Uterus (tissue), 2 donors: ENCODE data around the gene DEPDC5.

Experiments
- CTCF ChIP-seq, 4 experiments: fragments of 200-600 bp in 2 of 4; fragments of 450-650 bp in 2 of 4; sonication (generic) in 2 of 4; IDR thresholded peaks; one replicate each; pipeline ENCODE4 v1.5.1; 2016 to 2019; ENCODE audit warnings: antibody characterized with exemption in 4 of 4, mild to moderate bottlenecking in 2 of 4, moderate library complexity in 1 of 4
- POLR2A ChIP-seq, 2 donors: fragments of 450-650 bp; IDR thresholded peaks; one replicate each; pipeline ENCODE4 v1.6.1; 2016; ENCODE audit warnings: antibody characterized with exemption in 2 of 2, mild to moderate bottlenecking in 1 of 2, moderate library complexity in 1 of 2

DNA sequence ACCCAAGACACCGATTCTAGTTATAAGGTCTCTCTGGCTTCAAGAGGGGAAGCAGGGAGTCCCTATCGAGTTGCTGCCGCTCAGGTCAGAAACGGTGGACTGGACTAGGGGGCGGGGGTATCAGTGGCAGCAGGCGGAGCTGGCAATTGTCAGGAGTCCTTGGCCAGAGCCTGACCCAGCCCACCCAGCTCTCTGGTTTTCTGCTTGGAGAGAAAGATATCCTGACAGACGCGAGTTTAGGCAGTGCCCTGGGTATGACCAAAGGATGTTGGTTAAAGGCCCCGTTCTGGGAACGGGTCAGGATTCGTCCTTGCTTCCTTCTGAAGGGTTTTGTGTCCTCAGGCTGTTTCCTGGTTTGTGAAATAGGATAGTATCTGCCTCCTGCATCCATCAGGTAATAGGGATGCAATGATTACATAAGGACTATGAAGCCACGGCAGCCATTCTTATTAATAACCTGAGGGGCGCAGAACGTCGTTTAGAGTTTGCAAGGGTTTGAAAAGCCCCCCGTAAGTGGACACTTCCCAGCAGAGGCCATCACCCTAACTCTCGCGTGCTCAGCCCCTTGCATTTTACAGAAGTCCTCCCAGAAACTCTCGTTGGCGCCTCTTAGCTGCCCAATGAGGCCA lies 700 bp upstream of the DEPDC5 start:
- no peak for TF ChIP-seq CTCF (IDR thresholded peaks at IDR 0.05)
- TF ChIP-seq POLR2A (IDR thresholded peaks at IDR 0.05): no peak
